Thyroid gland (tissue), 4 donors: ENCODE results near the gene CBFB. TPM values are rescaled to one million over a fixed set of nuclear protein-coding genes. Genes with fewer than 3 reads are reported as not detected.

Experiments
- DNase-seq, 2 donors: peaks; one replicate each; pipeline ENCODE4 v3.0.0-alpha.2; 2019
- H3K27ac ChIP-seq, 3 donors: fragments of 200-600 bp; sonication (generic); 1 replicate in 2 of 3; 2 replicates in 1 of 3; pipeline ENCODE4 v1.5.1; 2016 to 2019; ENCODE audit warnings: mild to moderate bottlenecking in 1 of 3, moderate library complexity in 1 of 3
- H3K27me3 ChIP-seq: fragments of 200-600 bp; sonication (generic); one replicate; pipeline ENCODE4 v1.5.1; 2019
- H3K36me3 ChIP-seq, 2 donors: fragments of 200-600 bp; sonication (generic); one replicate each; pipeline ENCODE4 v1.5.1; 2016 to 2019
- H3K4me1 ChIP-seq, 2 donors: fragments of 200-600 bp; sonication (generic); one replicate each; pipeline ENCODE4 v1.5.1; 2017 to 2019
- H3K4me3 ChIP-seq, 3 donors: fragments of 200-600 bp; sonication (generic); replicated peaks in 1 of 3; 1 replicate in 2 of 3; 2 replicates in 1 of 3; pipeline ENCODE4 v1.5.1; 2016; ENCODE audit warnings: mild to moderate bottlenecking in 1 of 3
- H3K9me3 ChIP-seq: fragments of 200-600 bp; sonication (generic); one replicate; pipeline ENCODE4 v1.5.1; 2017
- POLR2A ChIP-seq, 2 donors: fragments of 450-650 bp; IDR thresholded peaks; one replicate each; pipeline ENCODE4 v1.6.1; 2017; ENCODE audit warnings: antibody characterized with exemption in 2 of 2, mild to moderate bottlenecking in 2 of 2, moderate library complexity in 1 of 2
- WGBS, 2 donors: methylation state at CpG; one replicate each; pipeline ENCODE4 v1.1.5; 2017; 5-methylcytosine and 5-hydroxymethylcytosine counted together
- intact Hi-C: fragments of 100-400 bp; cut with DNase I; formaldehyde crosslinking; loops from one replicate; pipeline ENCODE4 v1.15.1; 2023
- total RNA-seq, 4 donors: library from RNA; depleted of rRNA; stranded (reverse); fragments of >200 nt; gene quantifications; one replicate each; pipeline ENCODE4 v1.2.3, GENCODE V29; 2016
- TF ChIP-seq, protein P1 (sequence below), 6 experiments: fragments of 200-600 bp in 3 of 6; fragments of 450-650 bp in 3 of 6; sonication (generic) in 3 of 6; IDR thresholded peaks; one replicate each; pipeline ENCODE4 v1.5.1; 2016 to 2019; ENCODE audit warnings: antibody characterized with exemption in 6 of 6, mild to moderate bottlenecking in 2 of 6, inconsistent platforms in 1 of 6, moderate library complexity in 1 of 6

Gene CBFB
- total RNA-seq, 4 donors from 2014 or later = 31.0 to 60.0 (median 41.5) TPM

DNA sequence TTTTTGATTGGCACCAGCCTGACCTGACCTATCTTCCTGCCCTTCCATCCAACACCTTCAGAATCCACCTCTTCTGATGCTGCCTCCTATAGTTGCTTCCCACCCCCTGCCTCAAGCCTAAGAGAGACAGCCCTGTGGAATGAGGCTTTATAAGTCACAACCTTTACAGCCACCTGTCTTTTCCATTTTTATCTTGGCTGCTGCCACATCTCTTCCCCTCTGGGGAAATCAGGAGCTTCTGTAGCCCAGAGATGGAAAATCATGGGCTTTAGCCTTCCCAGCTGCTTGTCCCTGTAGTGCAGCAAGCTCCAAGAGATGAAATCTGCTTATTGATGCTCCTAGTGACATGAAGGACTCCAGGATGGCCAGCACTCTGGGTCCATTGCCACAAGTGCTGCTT is 99.5 kb downstream of the CBFB start:
- Histone ChIP-seq H3K27me3 (no peaks in the 10 kb centered on the region), H3K4me3 (no peak overlapping the region), H3K4me1 (no peaks in the 10 kb centered on the region), H3K9me3 (no peaks in the 10 kb centered on the region), H3K27ac (no peak overlapping the region), H3K36me3 (peaks cover 8 to 15% of the 10 kb centered on the region in 2 donors)
- DNase-seq = no peak
- no peak for TF ChIP-seq POLR2A (IDR thresholded peaks at IDR 0.05)
- TF ChIP-seq, protein P1, sequence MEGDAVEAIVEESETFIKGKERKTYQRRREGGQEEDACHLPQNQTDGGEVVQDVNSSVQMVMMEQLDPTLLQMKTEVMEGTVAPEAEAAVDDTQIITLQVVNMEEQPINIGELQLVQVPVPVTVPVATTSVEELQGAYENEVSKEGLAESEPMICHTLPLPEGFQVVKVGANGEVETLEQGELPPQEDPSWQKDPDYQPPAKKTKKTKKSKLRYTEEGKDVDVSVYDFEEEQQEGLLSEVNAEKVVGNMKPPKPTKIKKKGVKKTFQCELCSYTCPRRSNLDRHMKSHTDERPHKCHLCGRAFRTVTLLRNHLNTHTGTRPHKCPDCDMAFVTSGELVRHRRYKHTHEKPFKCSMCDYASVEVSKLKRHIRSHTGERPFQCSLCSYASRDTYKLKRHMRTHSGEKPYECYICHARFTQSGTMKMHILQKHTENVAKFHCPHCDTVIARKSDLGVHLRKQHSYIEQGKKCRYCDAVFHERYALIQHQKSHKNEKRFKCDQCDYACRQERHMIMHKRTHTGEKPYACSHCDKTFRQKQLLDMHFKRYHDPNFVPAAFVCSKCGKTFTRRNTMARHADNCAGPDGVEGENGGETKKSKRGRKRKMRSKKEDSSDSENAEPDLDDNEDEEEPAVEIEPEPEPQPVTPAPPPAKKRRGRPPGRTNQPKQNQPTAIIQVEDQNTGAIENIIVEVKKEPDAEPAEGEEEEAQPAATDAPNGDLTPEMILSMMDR (IDR thresholded peaks at IDR 0.05) = no peak
- intact Hi-C loops = no loop called here

DNA sequence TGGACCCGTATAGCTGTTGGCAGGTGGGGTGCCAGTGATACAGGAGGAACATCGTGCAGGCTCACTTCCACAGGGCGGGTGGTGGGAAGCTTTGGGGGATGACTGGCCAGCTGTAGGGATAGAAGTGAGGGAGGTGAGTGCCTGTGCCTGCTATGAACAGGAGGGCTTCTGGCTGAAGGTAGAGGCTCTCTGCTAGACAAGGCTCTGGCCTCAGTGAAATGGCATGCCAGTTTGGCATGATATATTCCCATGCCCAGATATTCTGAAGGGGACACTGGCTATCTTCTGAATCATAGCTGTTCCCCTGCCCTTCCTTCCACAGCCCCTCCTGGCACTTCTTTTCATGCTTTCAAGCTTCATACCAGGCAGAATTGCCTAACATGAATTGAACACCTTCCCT is 99.9 kb downstream of the CBFB start:
- no peaks in the 10 kb centered on the region for H3K9me3 ChIP-seq
- WGBS, 2 donors = 93 to 94% methylated on average over 3 of the region's 3 CpGs
- DNase-seq = no peak
- intact Hi-C loops = no loop called here
- TF ChIP-seq, protein P1 (IDR thresholded peaks at IDR 0.05) = no peak
- no peak for TF ChIP-seq POLR2A (IDR thresholded peaks at IDR 0.05)
- no peak overlapping the region for H3K4me3 ChIP-seq
- no peaks in the 10 kb centered on the region for H3K4me1 ChIP-seq
- H3K36me3 ChIP-seq = peaks cover 8 to 15% of the 10 kb centered on the region in 2 donors
- H3K27me3 ChIP-seq = no peaks in the 10 kb centered on the region
- H3K27ac ChIP-seq = no peak overlapping the region

DNA sequence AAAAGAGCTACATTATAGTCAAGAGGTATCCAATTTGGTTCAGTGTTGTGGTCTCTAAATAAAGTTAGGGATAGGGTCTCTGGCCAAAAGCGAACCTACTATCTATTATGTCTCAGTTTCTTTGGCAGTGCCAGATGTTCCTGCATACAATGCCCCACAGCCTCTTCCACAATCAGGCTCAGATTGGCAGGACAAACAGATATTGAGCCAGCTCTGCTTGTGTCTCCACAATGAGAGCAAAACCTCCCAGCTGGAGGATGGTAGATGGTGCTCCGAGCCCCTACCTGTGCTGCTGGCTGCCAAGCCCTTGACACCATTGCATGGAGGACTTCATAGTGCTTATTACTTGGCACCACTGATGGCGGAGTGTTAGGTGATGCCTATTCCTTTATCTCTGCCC is 100.5 kb downstream of the CBFB start:
- no peak for DNase-seq
- intact Hi-C loops = no loop called here
- no peaks in the 10 kb centered on the region for H3K27me3 ChIP-seq
- TF ChIP-seq, protein P1 (IDR thresholded peaks at IDR 0.05) = no peak
- TF ChIP-seq POLR2A (IDR thresholded peaks at IDR 0.05) = no peak
- H3K36me3 ChIP-seq = peaks cover 14 to 20% of the 10 kb centered on the region in 2 donors
- H3K4me1 ChIP-seq = no peaks in the 10 kb centered on the region
- H3K4me3 ChIP-seq = no peak overlapping the region
- H3K9me3 ChIP-seq = no peaks in the 10 kb centered on the region
- 97 to 98% methylated on average over 3 of the region's 3 CpGs for WGBS, 2 donors
- H3K27ac ChIP-seq = no peak overlapping the region

DNA sequence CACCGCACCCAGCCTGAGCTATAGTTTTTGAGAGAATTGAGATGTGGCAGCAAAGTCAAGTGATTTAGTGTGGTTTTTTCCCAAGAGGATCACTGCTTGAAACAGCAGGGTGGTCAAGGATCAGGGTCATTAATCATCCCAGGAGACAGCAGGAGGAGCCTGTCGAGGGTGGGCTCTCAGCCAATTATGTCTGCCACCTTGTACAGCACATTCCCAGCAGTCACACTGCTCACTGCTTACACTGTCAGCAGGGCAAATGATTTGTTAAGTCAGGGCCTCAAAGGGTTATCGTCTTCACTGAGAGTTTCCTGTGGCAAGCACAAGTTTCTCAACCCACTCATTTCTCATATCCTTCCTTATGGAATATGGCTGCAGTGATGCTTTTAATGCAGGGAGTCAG is 108.7 kb downstream of the CBFB start:
- no peaks in the 10 kb centered on the region for H3K4me1 ChIP-seq
- 53 to 63% methylated on average over 3 of the region's 3 CpGs for WGBS, 2 donors
- no peak for TF ChIP-seq POLR2A (IDR thresholded peaks at IDR 0.05)
- TF ChIP-seq, protein P1 (IDR thresholded peaks at IDR 0.05) = no peak
- H3K4me3 ChIP-seq = no peak overlapping the region
- no peak overlapping the region for H3K27ac ChIP-seq
- no peaks in the 10 kb centered on the region for H3K27me3 ChIP-seq
- DNase-seq = no peak
- H3K36me3 ChIP-seq = peaks cover 47 to 62% of the 10 kb centered on the region in 2 donors
- no peaks in the 10 kb centered on the region for H3K9me3 ChIP-seq
- intact Hi-C loops = no loop called here

DNA sequence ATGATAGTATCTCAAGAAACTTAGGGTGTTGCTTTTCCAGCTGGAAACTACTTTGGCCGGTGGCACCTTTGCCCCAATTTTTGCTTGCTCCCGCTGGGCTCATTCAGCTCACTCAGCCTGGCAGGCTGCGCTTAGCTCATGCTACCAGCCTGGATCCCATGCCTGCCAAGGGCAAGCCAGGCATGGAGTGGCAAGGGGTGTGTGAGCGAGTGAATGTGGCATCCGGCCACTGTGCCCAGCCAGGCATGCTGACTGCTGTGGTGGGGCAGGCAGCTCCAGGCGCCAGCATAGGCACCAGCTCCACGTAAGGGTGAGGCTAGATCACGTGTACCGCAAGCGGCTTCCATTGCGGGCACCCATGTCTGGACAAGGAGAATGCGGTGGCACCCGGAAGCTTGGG is 112.4 kb downstream of the CBFB start:
- DNase-seq = no peak
- 92 to 100% methylated on average over 2 to 5 of the region's 13 CpGs for WGBS, 2 donors
- no peaks in the 10 kb centered on the region for H3K27me3 ChIP-seq
- TF ChIP-seq POLR2A (IDR thresholded peaks at IDR 0.05) = no peak
- TF ChIP-seq, protein P1 (IDR thresholded peaks at IDR 0.05) = no peak
- no peaks in the 10 kb centered on the region for H3K9me3 ChIP-seq
- H3K27ac ChIP-seq = no peak overlapping the region
- no peaks in the 10 kb centered on the region for H3K4me1 ChIP-seq
- intact Hi-C loops = no loop called here
- H3K36me3 ChIP-seq = peaks cover 51 to 56% of the 10 kb centered on the region in 2 donors
- no peak overlapping the region for H3K4me3 ChIP-seq
